Sigmoid colon (tissue), 7 donors: Measurements from ENCODE around the gene ROBO1. TPM values are rescaled to one million over a fixed set of nuclear protein-coding genes. Genes with fewer than 3 reads are reported as not detected.

Experiments
- DNase-seq: peaks from one replicate; pipeline ENCODE4 v3.0.0-alpha.2; 2019
- H3K27ac ChIP-seq, 4 donors: fragments of 200-600 bp; sonication (generic); one replicate each; pipeline ENCODE4 v1.5.1; 2016 to 2019; ENCODE audit warnings: mild to moderate bottlenecking in 1 of 4
- H3K27me3 ChIP-seq, 3 donors: fragments of 200-600 bp; sonication (generic); one replicate each; pipeline ENCODE4 v1.5.1; 2019; ENCODE audit warnings: mild to moderate bottlenecking in 1 of 3
- H3K36me3 ChIP-seq, 4 donors: fragments of 200-600 bp; sonication (generic); one replicate each; pipeline ENCODE4 v1.5.1; 2016 to 2019
- H3K4me1 ChIP-seq, 4 donors: fragments of 200-600 bp; sonication (generic); one replicate each; pipeline ENCODE4 v1.5.1; 2017 to 2019
- H3K4me3 ChIP-seq, 4 donors: fragments of 200-600 bp; sonication (generic); one replicate each; pipeline ENCODE4 v1.5.1; 2017 to 2019; ENCODE audit warnings: mild to moderate bottlenecking in 2 of 4, moderate library complexity in 1 of 4
- H3K9me3 ChIP-seq, 4 donors: fragments of 200-600 bp in 3 of 4; sonication (generic) in 3 of 4; one replicate each; pipeline versions ENCODE4 v1.5.1 to v1.6.1; 2013 to 2019
- EP300 ChIP-seq, 4 donors: sonication (generic); formaldehyde crosslinking; IDR thresholded peaks; one replicate each; pipeline ENCODE4 v1.6.1; 2017; ENCODE audit warnings: antibody characterized with exemption in 4 of 4
- POLR2A ChIP-seq, 2 donors: fragments of 450-650 bp; IDR thresholded peaks; one replicate each; pipeline ENCODE4 v1.6.1; 2016; ENCODE audit warnings: antibody characterized with exemption in 2 of 2, mild to moderate bottlenecking in 2 of 2, moderate library complexity in 2 of 2
- POLR2AphosphoS5 ChIP-seq, 4 donors: sonication (generic); formaldehyde crosslinking; IDR thresholded peaks; one replicate each; pipeline ENCODE4 v1.6.1; 2017; ENCODE audit warnings: antibody characterized with exemption in 4 of 4
- WGBS, 2 donors: extraction: QIAGEN DNeasy Blood & Tissue Kit; methylation state at CpG; one replicate each; pipeline ENCODE4 v1.1.7; 2013; 5-methylcytosine and 5-hydroxymethylcytosine counted together
- intact Hi-C: fragments of 100-400 bp; cut with DNase I; formaldehyde crosslinking; loops from one replicate; pipeline ENCODE4 v1.15.1; 2023
- polyA plus RNA-seq, 3 donors: library from polyadenylated mRNA; stranded (reverse); fragments of 200-250 nt; gene quantifications; one replicate each; pipeline ENCODE4 v1.2.3, GENCODE V29; 2013
- total RNA-seq, 4 donors: library from RNA; depleted of rRNA; stranded (reverse); fragments of >200 nt; gene quantifications; one replicate each; pipeline ENCODE4 v1.1.0, GENCODE V29; 2016
- TF ChIP-seq, protein P1 (sequence below), 4 experiments: fragments of 450-650 bp in 3 of 4; fragments of 200-600 bp in 1 of 4; IDR thresholded peaks; one replicate each; pipeline ENCODE4 v1.5.1; 2016 to 2019; ENCODE audit warnings: antibody characterized with exemption in 4 of 4, mild to moderate bottlenecking in 3 of 4, moderate library complexity in 2 of 4
- donor health status: healthy with polysubstance abuse.
- donor health status: Bipolar disorder and iron deficiency.
- donor health status: healthy.

ROBO1 gene
- total and polyA plus RNA-seq, 7 donors = 0.69 to 45.7 (median 32.4) TPM

DNA sequence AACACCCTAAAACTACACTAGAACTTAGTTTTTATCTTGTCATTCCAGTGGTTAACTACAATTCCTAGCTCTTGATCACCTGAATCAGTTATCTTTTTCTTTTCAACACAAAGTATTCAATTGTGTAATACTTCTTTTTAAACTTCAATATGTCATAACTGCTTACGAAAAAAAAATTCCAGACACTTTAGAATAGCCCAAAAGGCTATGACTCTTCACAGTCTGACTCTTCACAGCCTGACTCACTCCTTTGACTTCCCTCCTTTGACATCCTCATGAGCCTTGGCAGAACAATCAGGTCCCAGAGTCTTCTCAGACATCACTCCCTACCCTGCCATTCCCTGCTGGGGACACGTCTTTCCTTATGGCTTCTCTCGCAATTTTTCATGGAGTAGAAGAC is 727.1 kb downstream of the ROBO1 start:
- Histone ChIP-seq H3K27ac (no peak overlapping the region), H3K4me1 (no peaks in the 10 kb centered on the region), H3K9me3 (no peaks in the 10 kb centered on the region), H3K36me3 (no peaks in the 10 kb centered on the region), H3K27me3 (no peaks in the 10 kb centered on the region), H3K4me3 (no peak overlapping the region)
- intact Hi-C loops = no loop called here
- DNase-seq = no peak
- WGBS, 2 donors = 72 to 87% methylated on average over 3 of the region's 3 CpGs
- TF ChIP-seq POLR2A (IDR thresholded peaks at IDR 0.05) (no peak), EP300 (IDR thresholded peaks at IDR 0.05) (no peak), POLR2AphosphoS5 (IDR thresholded peaks at IDR 0.05) (no peak)
- TF ChIP-seq, protein P1, sequence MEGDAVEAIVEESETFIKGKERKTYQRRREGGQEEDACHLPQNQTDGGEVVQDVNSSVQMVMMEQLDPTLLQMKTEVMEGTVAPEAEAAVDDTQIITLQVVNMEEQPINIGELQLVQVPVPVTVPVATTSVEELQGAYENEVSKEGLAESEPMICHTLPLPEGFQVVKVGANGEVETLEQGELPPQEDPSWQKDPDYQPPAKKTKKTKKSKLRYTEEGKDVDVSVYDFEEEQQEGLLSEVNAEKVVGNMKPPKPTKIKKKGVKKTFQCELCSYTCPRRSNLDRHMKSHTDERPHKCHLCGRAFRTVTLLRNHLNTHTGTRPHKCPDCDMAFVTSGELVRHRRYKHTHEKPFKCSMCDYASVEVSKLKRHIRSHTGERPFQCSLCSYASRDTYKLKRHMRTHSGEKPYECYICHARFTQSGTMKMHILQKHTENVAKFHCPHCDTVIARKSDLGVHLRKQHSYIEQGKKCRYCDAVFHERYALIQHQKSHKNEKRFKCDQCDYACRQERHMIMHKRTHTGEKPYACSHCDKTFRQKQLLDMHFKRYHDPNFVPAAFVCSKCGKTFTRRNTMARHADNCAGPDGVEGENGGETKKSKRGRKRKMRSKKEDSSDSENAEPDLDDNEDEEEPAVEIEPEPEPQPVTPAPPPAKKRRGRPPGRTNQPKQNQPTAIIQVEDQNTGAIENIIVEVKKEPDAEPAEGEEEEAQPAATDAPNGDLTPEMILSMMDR (IDR thresholded peaks at IDR 0.05) = no peak

GRCh38 chr3:79040091-79040490 is 727.7 kb downstream of the ROBO1 start:
- TF ChIP-seq, protein P1 (IDR thresholded peaks at IDR 0.05) = no peak
- TF ChIP-seq POLR2A (IDR thresholded peaks at IDR 0.05) = no peak
- no peak for TF ChIP-seq EP300 (IDR thresholded peaks at IDR 0.05)
- no peak for TF ChIP-seq POLR2AphosphoS5 (IDR thresholded peaks at IDR 0.05)
- H3K9me3 ChIP-seq = no peaks in the 10 kb centered on the region
- no peak overlapping the region for H3K4me3 ChIP-seq
- intact Hi-C loops = no loop called here
- no peak for DNase-seq
- H3K27me3 ChIP-seq = no peaks in the 10 kb centered on the region
- H3K4me1 ChIP-seq = no peaks in the 10 kb centered on the region
- H3K36me3 ChIP-seq = no peaks in the 10 kb centered on the region
- 93 to 95% methylated on average over 6 of the region's 6 CpGs for WGBS, 2 donors
- no peak overlapping the region for H3K27ac ChIP-seq

GRCh38 chr3:79039192-79039591 is 728.6 kb downstream of the ROBO1 start:
- TF ChIP-seq POLR2AphosphoS5 (IDR thresholded peaks at IDR 0.05) = no peak
- TF ChIP-seq, protein P1 (IDR thresholded peaks at IDR 0.05) = no peak
- TF ChIP-seq EP300 (IDR thresholded peaks at IDR 0.05) = no peak
- no peak for TF ChIP-seq POLR2A (IDR thresholded peaks at IDR 0.05)
- 87 to 94% methylated on average over 6 of the region's 6 CpGs for WGBS, 2 donors
- no peaks in the 10 kb centered on the region for H3K4me1 ChIP-seq
- no peak for DNase-seq
- no peaks in the 10 kb centered on the region for H3K9me3 ChIP-seq
- intact Hi-C loops = loop anchor here (10.0 kb wide), 1 partner anchor 456 kb away; no protein-coding TSS in a partner anchor
- H3K36me3 ChIP-seq = no peaks in the 10 kb centered on the region
- H3K27me3 ChIP-seq = no peaks in the 10 kb centered on the region
- no peak overlapping the region for H3K27ac ChIP-seq
- no peak overlapping the region for H3K4me3 ChIP-seq

GRCh38 chr3:79038636-79039035 is 729.2 kb downstream of the ROBO1 start:
- intact Hi-C loops = loop anchor here (10.0 kb wide), 1 partner anchor 456 kb away; no protein-coding TSS in a partner anchor
- DNase-seq = no peak
- no peaks in the 10 kb centered on the region for H3K27me3 ChIP-seq
- H3K4me3 ChIP-seq = no peak overlapping the region
- no peaks in the 10 kb centered on the region for H3K9me3 ChIP-seq
- H3K27ac ChIP-seq = no peak overlapping the region
- TF ChIP-seq, protein P1 (IDR thresholded peaks at IDR 0.05) = no peak
- TF ChIP-seq EP300 (IDR thresholded peaks at IDR 0.05) = no peak
- TF ChIP-seq POLR2AphosphoS5 (IDR thresholded peaks at IDR 0.05) = no peak
- no peak for TF ChIP-seq POLR2A (IDR thresholded peaks at IDR 0.05)
- no peaks in the 10 kb centered on the region for H3K36me3 ChIP-seq
- no peaks in the 10 kb centered on the region for H3K4me1 ChIP-seq
- 81 to 94% methylated on average over 1 of the region's 1 CpG for WGBS, 2 donors

- no peaks in the 10 kb centered on the region for H3K9me3 ChIP-seq
- no peaks in the 10 kb centered on the region for H3K27me3 ChIP-seq
- TF ChIP-seq EP300 (IDR thresholded peaks at IDR 0.05) (no peak), POLR2AphosphoS5 (IDR thresholded peaks at IDR 0.05) (no peak), POLR2A (IDR thresholded peaks at IDR 0.05) (no peak)
- TF ChIP-seq, protein P1 (IDR thresholded peaks at IDR 0.05) = no peak
- no peaks in the 10 kb centered on the region for H3K36me3 ChIP-seq
- H3K4me3 ChIP-seq = no peak overlapping the region
- H3K27ac ChIP-seq = no peak overlapping the region
- no peak for DNase-seq
- 21 to 64% methylated on average over 2 of the region's 2 CpGs for WGBS, 2 donors
- H3K4me1 ChIP-seq = no peaks in the 10 kb centered on the region
- intact Hi-C loops = loop anchor here (10.0 kb wide), 1 partner anchor 457 kb away; no protein-coding TSS in a partner anchor
Observed at GRCh38 chr3:79038057-79038456, 729.7 kb downstream of the ROBO1 start.
